Kidney epithelial cell (primary cell): ENCODE data around the gene FGF12. TPM values are rescaled to one million over a fixed set of nuclear protein-coding genes. Genes with fewer than 3 reads are reported as not detected.

ENCODE experiments used
- DNase-seq: peaks from one replicate; pipeline ENCODE4 v3.0.0-alpha.2; 2010; ENCODE audit warnings: low read depth
- H3K27me3 ChIP-seq: 2 replicates; pipeline ENCODE4 v1.6.0; 2011; ENCODE audit warnings: low read length; ENCODE audit not compliant: control insufficient read depth, insufficient read depth
- H3K36me3 ChIP-seq: 2 replicates; pipeline ENCODE4 v1.5.1; 2011; ENCODE audit warnings: low read length; ENCODE audit not compliant: control insufficient read depth, insufficient read depth
- H3K4me3 ChIP-seq: 2 replicates; pipeline ENCODE4 v1.5.1; 2011; ENCODE audit warnings: low read depth, mild to moderate bottlenecking, control low read depth, low read length
- total RNA-seq: library from RNA; depleted of rRNA; stranded (reverse); fragments of >200 nt; gene quantifications from 2 replicates; pipeline ENCODE4 v1.2.3, GENCODE V29; 2015
- TF ChIP-seq, protein P1 (sequence below): IDR thresholded peaks from 2 replicates; pipeline ENCODE4 v1.5.1; 2011; ENCODE audit warnings: mild to moderate bottlenecking, moderate library complexity, low read length, control low read depth, inconsistent platforms; ENCODE audit not compliant: insufficient read depth, poor library complexity, severe bottlenecking

The FGF12 gene
- total RNA-seq, 1 donor from 2014 or later: 3.2 TPM

DNA sequence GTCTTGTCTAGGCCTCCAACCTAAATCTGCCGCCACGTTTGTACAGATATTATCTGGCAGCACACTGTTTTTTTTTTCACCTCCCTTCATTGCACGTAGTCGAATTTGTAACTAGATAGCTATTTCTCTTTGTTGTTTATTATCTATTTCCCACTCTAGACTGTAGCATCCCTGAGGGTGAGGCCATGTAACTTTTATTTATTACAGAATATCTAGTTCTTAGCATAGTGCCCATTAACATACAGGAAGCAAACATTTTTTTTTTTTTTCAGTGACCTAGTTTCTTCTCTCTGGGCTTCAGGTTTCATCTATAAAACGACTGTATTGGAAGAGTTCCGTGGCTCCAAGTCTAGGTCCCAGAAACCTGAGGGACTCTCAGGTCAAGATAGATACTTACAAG lies 354.3 kb downstream of the FGF12 start:
- Histone ChIP-seq H3K4me3 (no peak overlapping the region), H3K36me3 (no peaks in the 10 kb centered on the region), H3K27me3 (no peaks in the 10 kb centered on the region)
- no peak for DNase-seq
- TF ChIP-seq, protein P1, sequence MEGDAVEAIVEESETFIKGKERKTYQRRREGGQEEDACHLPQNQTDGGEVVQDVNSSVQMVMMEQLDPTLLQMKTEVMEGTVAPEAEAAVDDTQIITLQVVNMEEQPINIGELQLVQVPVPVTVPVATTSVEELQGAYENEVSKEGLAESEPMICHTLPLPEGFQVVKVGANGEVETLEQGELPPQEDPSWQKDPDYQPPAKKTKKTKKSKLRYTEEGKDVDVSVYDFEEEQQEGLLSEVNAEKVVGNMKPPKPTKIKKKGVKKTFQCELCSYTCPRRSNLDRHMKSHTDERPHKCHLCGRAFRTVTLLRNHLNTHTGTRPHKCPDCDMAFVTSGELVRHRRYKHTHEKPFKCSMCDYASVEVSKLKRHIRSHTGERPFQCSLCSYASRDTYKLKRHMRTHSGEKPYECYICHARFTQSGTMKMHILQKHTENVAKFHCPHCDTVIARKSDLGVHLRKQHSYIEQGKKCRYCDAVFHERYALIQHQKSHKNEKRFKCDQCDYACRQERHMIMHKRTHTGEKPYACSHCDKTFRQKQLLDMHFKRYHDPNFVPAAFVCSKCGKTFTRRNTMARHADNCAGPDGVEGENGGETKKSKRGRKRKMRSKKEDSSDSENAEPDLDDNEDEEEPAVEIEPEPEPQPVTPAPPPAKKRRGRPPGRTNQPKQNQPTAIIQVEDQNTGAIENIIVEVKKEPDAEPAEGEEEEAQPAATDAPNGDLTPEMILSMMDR: no peak

DNA sequence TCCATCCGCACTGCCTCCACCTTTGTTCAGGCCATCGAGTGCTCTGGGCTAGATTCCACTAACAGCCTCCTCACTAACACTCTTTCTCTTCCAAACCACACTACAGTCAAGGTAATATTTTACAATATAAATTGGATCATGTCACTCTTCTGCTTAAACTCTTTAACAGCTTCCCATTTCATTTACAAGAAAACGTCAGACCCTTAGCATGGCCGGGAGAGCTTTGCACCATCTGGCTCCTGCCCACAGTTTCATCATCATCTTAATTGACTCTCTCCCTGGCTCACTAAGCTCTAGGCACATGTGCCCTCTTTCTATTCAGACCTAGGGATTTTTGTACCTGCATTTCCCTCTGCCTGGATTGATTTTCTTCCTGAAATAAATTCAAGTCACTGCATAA lies 354.7 kb downstream of the FGF12 start:
- no peaks in the 10 kb centered on the region for H3K36me3 ChIP-seq
- no peak overlapping the region for H3K4me3 ChIP-seq
- TF ChIP-seq, protein P1: no peak
- no peaks in the 10 kb centered on the region for H3K27me3 ChIP-seq
- DNase-seq: no peak

DNA sequence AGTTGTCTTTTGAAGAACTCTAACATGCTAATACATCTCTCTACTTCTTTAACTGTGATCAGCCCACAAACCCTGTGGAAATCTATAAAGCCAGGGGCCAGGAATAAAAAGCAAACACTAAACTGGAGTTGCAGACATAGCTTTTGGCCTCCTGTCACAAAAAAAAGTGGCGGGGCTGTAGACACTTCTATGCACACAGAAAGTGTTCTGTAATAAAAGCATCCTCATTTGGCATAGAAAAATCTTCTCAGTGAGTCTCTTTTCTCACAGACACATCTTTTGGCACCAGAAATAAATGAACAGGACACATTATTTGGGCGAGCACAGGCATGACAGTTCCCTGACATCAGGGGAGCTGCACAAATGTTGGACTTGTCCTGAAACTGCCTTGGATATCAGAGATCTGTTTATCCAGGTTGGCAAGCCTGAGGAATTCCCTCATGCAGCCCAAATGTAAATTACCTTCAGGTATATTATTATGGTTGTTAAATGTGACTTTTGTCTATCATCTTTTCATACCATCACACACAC lies 355.4 kb downstream of the FGF12 start:
- Histone ChIP-seq H3K36me3 (no peaks in the 10 kb centered on the region), H3K4me3 (no peak overlapping the region), H3K27me3 (no peaks in the 10 kb centered on the region)
- TF ChIP-seq, protein P1: no peak
- DNase-seq: no peak

DNA sequence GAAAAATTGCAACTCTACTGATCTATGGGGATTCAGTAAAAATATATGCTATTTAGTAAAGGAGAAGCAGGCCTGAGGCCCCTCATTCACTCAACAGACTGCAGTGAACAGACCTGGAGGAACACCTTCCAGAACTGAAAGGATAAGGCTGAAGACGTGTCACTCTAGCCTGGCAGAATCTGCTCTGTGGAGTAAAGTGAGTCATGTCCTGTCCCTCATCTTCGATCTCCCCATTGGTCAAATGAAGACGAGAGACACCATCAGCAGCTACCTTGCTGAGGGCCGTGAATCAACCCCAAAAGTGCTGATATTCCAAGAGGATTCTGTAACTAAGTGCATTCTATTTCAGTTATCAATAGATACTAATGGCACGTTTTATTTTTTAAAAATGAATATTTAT lies 359.7 kb downstream of the FGF12 start:
- TF ChIP-seq, protein P1: no peak
- Histone ChIP-seq H3K36me3 (no peaks in the 10 kb centered on the region), H3K27me3 (no peaks in the 10 kb centered on the region), H3K4me3 (no peak overlapping the region)
- no peak for DNase-seq

DNA sequence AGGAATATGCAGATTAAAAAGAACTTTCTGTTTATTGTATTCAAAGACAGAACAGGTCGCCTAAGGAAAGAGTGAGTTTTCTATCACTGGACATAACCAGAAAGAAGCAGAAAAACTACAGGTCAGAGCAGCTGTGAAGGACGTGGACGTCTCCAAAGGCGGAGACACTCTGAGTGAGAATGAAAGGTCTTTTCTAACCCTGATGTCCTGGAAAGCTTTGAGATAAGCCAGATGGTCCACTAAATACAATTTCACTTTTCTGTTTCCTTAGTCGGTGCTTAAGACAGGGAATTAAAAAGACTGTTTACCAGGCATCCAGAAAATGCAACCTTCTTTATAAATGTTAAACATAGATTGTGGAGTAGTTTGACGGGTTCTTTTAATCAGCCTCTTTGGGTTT lies 360.4 kb downstream of the FGF12 start:
- TF ChIP-seq, protein P1: no peak
- Histone ChIP-seq H3K27me3 (no peaks in the 10 kb centered on the region), H3K4me3 (no peak overlapping the region), H3K36me3 (no peaks in the 10 kb centered on the region)
- no peak for DNase-seq

DNA sequence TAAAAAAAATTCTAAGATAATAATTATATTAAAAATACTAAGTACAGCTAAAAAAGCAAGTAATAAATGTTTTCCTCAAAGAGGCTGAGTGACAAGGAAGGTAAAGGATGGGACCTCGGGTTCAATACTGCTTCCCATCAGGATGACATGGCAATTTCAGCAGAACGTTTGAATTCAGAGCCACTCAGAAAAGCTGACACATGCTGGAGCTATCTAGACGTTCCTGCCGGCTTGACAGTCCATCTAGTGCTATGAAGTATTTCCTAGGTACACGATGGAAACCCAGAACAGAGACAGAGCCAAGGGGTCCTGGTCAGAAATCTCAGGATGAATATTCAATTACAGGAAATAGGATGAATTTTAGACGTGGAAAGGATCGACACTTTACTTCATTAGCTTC lies 361.8 kb downstream of the FGF12 start:
- H3K27me3 ChIP-seq: no peaks in the 10 kb centered on the region
- DNase-seq: no peak
- H3K4me3 ChIP-seq: no peak overlapping the region
- no peaks in the 10 kb centered on the region for H3K36me3 ChIP-seq
- TF ChIP-seq, protein P1: no peak
